Measurements from ENCODE around the gene CTTNBP2.

The CTTNBP2 gene

GRCh38 chr7:117674617-117675016, 198.6 kb downstream of the CTTNBP2 start:
- no peak for FAIRE-seq
- TF ChIP-seq POLR2AphosphoS5 (IDR thresholded peaks at IDR 0.05; ENCODE audit: low read depth, low read length): no peak
- TF ChIP-seq POLR2A (IDR thresholded peaks at IDR 0.05; ENCODE audit: low read depth, low read length): no peak
- no peak for TF ChIP-seq TAF1 (IDR thresholded peaks at IDR 0.05; ENCODE audit: borderline replicate concordance, low read depth, low read length)
- DNase-seq (ENCODE audit: insufficient read length): no peak

GRCh38 chr7:117673839-117674238, 199.4 kb downstream of the CTTNBP2 start:
- FAIRE-seq (no peak), DNase-seq (ENCODE audit: insufficient read length) (no peak)
- TF ChIP-seq POLR2AphosphoS5 (IDR thresholded peaks at IDR 0.05; ENCODE audit: low read depth, low read length) (no peak), POLR2A (IDR thresholded peaks at IDR 0.05; ENCODE audit: low read depth, low read length) (no peak)

GRCh38 chr7:117673367-117673766, 199.9 kb downstream of the CTTNBP2 start:
- TF ChIP-seq POLR2AphosphoS5 (IDR thresholded peaks at IDR 0.05; ENCODE audit: low read depth, low read length) (no peak), TAF1 (IDR thresholded peaks at IDR 0.05; ENCODE audit: borderline replicate concordance, low read depth, low read length) (no peak), POLR2A (IDR thresholded peaks at IDR 0.05; ENCODE audit: low read depth, low read length) (no peak)
- FAIRE-seq (no peak), DNase-seq (ENCODE audit: insufficient read length) (no peak)

- DNase-seq (ENCODE audit: insufficient read length) (no peak), FAIRE-seq (no peak)
- TF ChIP-seq POLR2AphosphoS5 (IDR thresholded peaks at IDR 0.05; ENCODE audit: low read depth, low read length) (no peak), TAF1 (IDR thresholded peaks at IDR 0.05; ENCODE audit: borderline replicate concordance, low read depth, low read length) (no peak), POLR2A (IDR thresholded peaks at IDR 0.05; ENCODE audit: low read depth, low read length) (no peak)
Observed at GRCh38 chr7:117672453-117672852, 200.8 kb downstream of the CTTNBP2 start.

- no peak for TF ChIP-seq POLR2A (IDR thresholded peaks at IDR 0.05; ENCODE audit: low read depth, low read length)
- no peak for TF ChIP-seq TAF1 (IDR thresholded peaks at IDR 0.05; ENCODE audit: borderline replicate concordance, low read depth, low read length)
- DNase-seq (ENCODE audit: insufficient read length): no peak
- FAIRE-seq: no peak
Observed at GRCh38 chr7:117669818-117670217, 203.4 kb downstream of the CTTNBP2 start.

GRCh38 chr7:117667456-117667855, 205.8 kb downstream of the CTTNBP2 start:
- no peak for TF ChIP-seq POLR2A (IDR thresholded peaks at IDR 0.05; ENCODE audit: low read depth, low read length)
- no peak for TF ChIP-seq TAF1 (IDR thresholded peaks at IDR 0.05; ENCODE audit: borderline replicate concordance, low read depth, low read length)
- no peak for TF ChIP-seq POLR2AphosphoS5 (IDR thresholded peaks at IDR 0.05; ENCODE audit: low read depth, low read length)
- no peak for FAIRE-seq
- DNase-seq (ENCODE audit: insufficient read length): no peak

GRCh38 chr7:117666689-117667088, 206.6 kb downstream of the CTTNBP2 start:
- FAIRE-seq: no peak
- DNase-seq (ENCODE audit: insufficient read length): no peak
- no peak for TF ChIP-seq TAF1 (IDR thresholded peaks at IDR 0.05; ENCODE audit: borderline replicate concordance, low read depth, low read length)
- TF ChIP-seq POLR2A (IDR thresholded peaks at IDR 0.05; ENCODE audit: low read depth, low read length): no peak
- no peak for TF ChIP-seq POLR2AphosphoS5 (IDR thresholded peaks at IDR 0.05; ENCODE audit: low read depth, low read length)

GRCh38 chr7:117666031-117666430, 207.2 kb downstream of the CTTNBP2 start:
- FAIRE-seq (no peak), DNase-seq (ENCODE audit: insufficient read length) (no peak)
- TF ChIP-seq TAF1 (IDR thresholded peaks at IDR 0.05; ENCODE audit: borderline replicate concordance, low read depth, low read length) (no peak), POLR2AphosphoS5 (IDR thresholded peaks at IDR 0.05; ENCODE audit: low read depth, low read length) (no peak), POLR2A (IDR thresholded peaks at IDR 0.05; ENCODE audit: low read depth, low read length) (no peak)

- no peak for FAIRE-seq
- TF ChIP-seq POLR2AphosphoS5 (IDR thresholded peaks at IDR 0.05; ENCODE audit: low read depth, low read length) (no peak), POLR2A (IDR thresholded peaks at IDR 0.05; ENCODE audit: low read depth, low read length) (no peak), TAF1 (IDR thresholded peaks at IDR 0.05; ENCODE audit: borderline replicate concordance, low read depth, low read length) (no peak)
Observed at GRCh38 chr7:117665368-117665767, 207.9 kb downstream of the CTTNBP2 start.

GRCh38 chr7:117664047-117664446, 209.2 kb downstream of the CTTNBP2 start:
- no peak for FAIRE-seq
- TF ChIP-seq POLR2A (IDR thresholded peaks at IDR 0.05; ENCODE audit: low read depth, low read length): no peak
- TF ChIP-seq POLR2AphosphoS5 (IDR thresholded peaks at IDR 0.05; ENCODE audit: low read depth, low read length): no peak
- TF ChIP-seq TAF1 (IDR thresholded peaks at IDR 0.05; ENCODE audit: borderline replicate concordance, low read depth, low read length): no peak
- no peak for DNase-seq (ENCODE audit: insufficient read length)

More at GRCh38 chr7:117665368-117665767, 207.9 kb downstream of the CTTNBP2 start:
- DNase-seq (ENCODE audit: insufficient read length): no peak

- FAIRE-seq (no peak), DNase-seq (ENCODE audit: insufficient read length) (no peak)
- no peak for TF ChIP-seq POLR2AphosphoS5 (IDR thresholded peaks at IDR 0.05; ENCODE audit: low read depth, low read length)
- no peak for TF ChIP-seq TAF1 (IDR thresholded peaks at IDR 0.05; ENCODE audit: borderline replicate concordance, low read depth, low read length)
- TF ChIP-seq POLR2A (IDR thresholded peaks at IDR 0.05; ENCODE audit: low read depth, low read length): no peak
Observed at GRCh38 chr7:117661328-117661727, 211.9 kb downstream of the CTTNBP2 start.

All from GM12892 (cell line).